ENCODE results near the gene ATP10A. TPM values are rescaled to one million over a fixed set of nuclear protein-coding genes. Genes with fewer than 3 reads are reported as not detected.

The ATP10A gene
- total RNA-seq, 1 donor from 2014 or later = not detected

GRCh38 chr15:25719101-25719985 is 143.8 kb downstream of the ATP10A start:
- H3K4me3 Mint-ChIP-seq (ENCODE audit: unreplicated experiment) = no peak overlapping the region
- TF ChIP-seq, protein P1, sequence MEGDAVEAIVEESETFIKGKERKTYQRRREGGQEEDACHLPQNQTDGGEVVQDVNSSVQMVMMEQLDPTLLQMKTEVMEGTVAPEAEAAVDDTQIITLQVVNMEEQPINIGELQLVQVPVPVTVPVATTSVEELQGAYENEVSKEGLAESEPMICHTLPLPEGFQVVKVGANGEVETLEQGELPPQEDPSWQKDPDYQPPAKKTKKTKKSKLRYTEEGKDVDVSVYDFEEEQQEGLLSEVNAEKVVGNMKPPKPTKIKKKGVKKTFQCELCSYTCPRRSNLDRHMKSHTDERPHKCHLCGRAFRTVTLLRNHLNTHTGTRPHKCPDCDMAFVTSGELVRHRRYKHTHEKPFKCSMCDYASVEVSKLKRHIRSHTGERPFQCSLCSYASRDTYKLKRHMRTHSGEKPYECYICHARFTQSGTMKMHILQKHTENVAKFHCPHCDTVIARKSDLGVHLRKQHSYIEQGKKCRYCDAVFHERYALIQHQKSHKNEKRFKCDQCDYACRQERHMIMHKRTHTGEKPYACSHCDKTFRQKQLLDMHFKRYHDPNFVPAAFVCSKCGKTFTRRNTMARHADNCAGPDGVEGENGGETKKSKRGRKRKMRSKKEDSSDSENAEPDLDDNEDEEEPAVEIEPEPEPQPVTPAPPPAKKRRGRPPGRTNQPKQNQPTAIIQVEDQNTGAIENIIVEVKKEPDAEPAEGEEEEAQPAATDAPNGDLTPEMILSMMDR (IDR thresholded peaks at IDR 0.05; ENCODE audit: partially characterized antibody, unreplicated experiment) = no peak
- no peak overlapping the region for H3K27ac Mint-ChIP-seq (ENCODE audit: unreplicated experiment)
- peaks cover 4% of the 10 kb centered on the region for H3K9me3 Mint-ChIP-seq (ENCODE audit: unreplicated experiment)
- no peak for DNase-seq
- peaks cover 3% of the 10 kb centered on the region for H3K27me3 Mint-ChIP-seq (ENCODE audit: unreplicated experiment)
- peaks cover 11% of the 10 kb centered on the region for H3K4me1 Mint-ChIP-seq (ENCODE audit: low read depth, unreplicated experiment)
- H3K36me3 Mint-ChIP-seq (ENCODE audit: unreplicated experiment) = no peaks in the 10 kb centered on the region

DNA sequence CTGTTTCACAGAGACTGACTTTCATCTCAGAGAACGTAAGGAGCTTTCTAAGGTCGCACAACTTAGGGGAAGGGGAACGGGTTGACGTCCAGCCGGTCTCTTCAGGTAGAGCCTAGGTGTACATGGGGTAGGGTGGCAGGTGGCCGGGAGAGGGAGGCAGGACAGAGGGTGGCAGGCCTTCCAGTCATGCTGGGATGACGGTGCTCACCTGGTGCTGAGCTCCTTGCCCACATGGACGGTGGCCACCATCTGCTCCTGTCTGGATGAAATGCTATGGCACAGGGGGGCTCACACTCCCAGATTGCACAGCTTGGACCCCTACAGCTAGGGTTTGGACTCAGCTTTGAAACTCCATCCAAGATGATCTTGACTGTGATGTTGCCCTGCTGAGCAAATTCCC is 144.5 kb downstream of the ATP10A start:
- H3K36me3 Mint-ChIP-seq (ENCODE audit: unreplicated experiment) = no peaks in the 10 kb centered on the region
- no peak for DNase-seq
- TF ChIP-seq, protein P1 (IDR thresholded peaks at IDR 0.05; ENCODE audit: partially characterized antibody, unreplicated experiment) = no peak
- H3K4me3 Mint-ChIP-seq (ENCODE audit: unreplicated experiment) = no peak overlapping the region
- H3K27ac Mint-ChIP-seq (ENCODE audit: unreplicated experiment) = no peak overlapping the region
- H3K9me3 Mint-ChIP-seq (ENCODE audit: unreplicated experiment) = peaks cover 4% of the 10 kb centered on the region
- peaks cover 3% of the 10 kb centered on the region for H3K27me3 Mint-ChIP-seq (ENCODE audit: unreplicated experiment)
- H3K4me1 Mint-ChIP-seq (ENCODE audit: low read depth, unreplicated experiment) = peaks cover 11% of the 10 kb centered on the region

GRCh38 chr15:25718169-25718536 is 145.0 kb downstream of the ATP10A start:
- Mint-ChIP-seq H3K27ac (ENCODE audit: unreplicated experiment) (no peak overlapping the region), H3K27me3 (ENCODE audit: unreplicated experiment) (peaks cover 3% of the 10 kb centered on the region), H3K9me3 (ENCODE audit: unreplicated experiment) (peaks cover 4% of the 10 kb centered on the region), H3K36me3 (ENCODE audit: unreplicated experiment) (no peaks in the 10 kb centered on the region), H3K4me3 (ENCODE audit: unreplicated experiment) (peak overlapping the region; percentile 8), H3K4me1 (ENCODE audit: low read depth, unreplicated experiment) (peaks cover 11% of the 10 kb centered on the region)
- TF ChIP-seq, protein P1 (IDR thresholded peaks at IDR 0.05; ENCODE audit: partially characterized antibody, unreplicated experiment) = no peak
- DNase-seq = no peak

DNA sequence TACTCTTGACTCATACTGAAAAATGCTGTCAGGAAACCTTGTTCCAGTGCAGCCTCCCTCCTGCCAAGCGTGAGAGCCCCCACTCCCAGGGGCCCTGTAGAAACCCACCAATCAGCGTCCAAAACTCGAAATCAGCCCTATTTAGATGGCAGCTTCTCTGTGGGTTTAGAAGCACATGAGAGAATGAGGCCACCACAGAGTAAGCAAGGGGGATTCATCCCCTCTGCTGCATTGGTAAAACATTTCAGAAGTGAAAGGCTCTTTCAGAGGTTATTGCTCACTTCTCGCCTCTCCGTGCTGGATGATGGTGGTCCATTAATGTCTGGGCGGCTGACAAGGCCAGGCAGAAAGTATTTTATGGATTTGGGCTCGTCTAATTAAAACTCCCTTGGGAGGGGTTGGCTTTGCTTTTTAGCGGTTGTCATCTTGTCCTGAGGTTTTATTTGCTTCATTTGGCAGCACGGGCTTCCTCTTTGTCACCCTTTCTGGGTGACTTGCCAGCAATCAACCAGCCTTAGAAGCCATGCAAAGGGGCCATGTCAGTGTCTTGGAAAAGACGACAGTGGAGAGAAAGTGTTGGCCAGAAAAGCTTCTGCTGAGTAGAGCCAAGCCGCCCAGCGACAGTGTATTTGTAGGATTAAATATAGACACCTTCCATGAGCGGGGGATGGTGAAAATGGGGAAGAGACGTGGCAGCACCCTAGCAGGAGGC is 145.5 kb downstream of the ATP10A start:
- H3K9me3 Mint-ChIP-seq (ENCODE audit: unreplicated experiment) = peaks cover 4% of the 10 kb centered on the region
- peaks cover 3% of the 10 kb centered on the region for H3K27me3 Mint-ChIP-seq (ENCODE audit: unreplicated experiment)
- TF ChIP-seq, protein P1 (IDR thresholded peaks at IDR 0.05; ENCODE audit: partially characterized antibody, unreplicated experiment) = no peak
- H3K36me3 Mint-ChIP-seq (ENCODE audit: unreplicated experiment) = no peaks in the 10 kb centered on the region
- peak overlapping the region; percentile 48 for H3K27ac Mint-ChIP-seq (ENCODE audit: unreplicated experiment)
- peaks cover 11% of the 10 kb centered on the region for H3K4me1 Mint-ChIP-seq (ENCODE audit: low read depth, unreplicated experiment)
- peak overlapping the region; percentile 8 for H3K4me3 Mint-ChIP-seq (ENCODE audit: unreplicated experiment)
- DNase-seq = no peak

DNA sequence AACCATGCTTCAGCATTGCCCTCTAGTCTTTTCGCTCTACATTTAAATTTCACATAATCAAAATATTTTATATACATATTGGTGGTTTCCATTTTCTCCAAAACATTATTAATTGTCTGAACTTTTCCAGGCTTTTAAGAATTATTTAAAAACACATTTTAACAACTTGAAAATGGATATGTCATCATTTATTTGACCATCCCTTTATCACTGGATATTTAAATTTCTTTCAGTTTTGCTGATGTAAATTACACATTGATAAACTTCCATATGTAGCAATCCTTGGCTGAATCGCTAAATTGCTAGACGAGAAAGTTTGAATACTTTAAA is 146.0 kb downstream of the ATP10A start:
- Mint-ChIP-seq H3K36me3 (ENCODE audit: unreplicated experiment) (no peaks in the 10 kb centered on the region), H3K4me1 (ENCODE audit: low read depth, unreplicated experiment) (peaks cover 11% of the 10 kb centered on the region)

More for the DNA sequence above, 146.0 kb downstream of the ATP10A start:
- DNase-seq = no peak
- no peak overlapping the region for H3K4me3 Mint-ChIP-seq (ENCODE audit: unreplicated experiment)
- peaks cover 4% of the 10 kb centered on the region for H3K9me3 Mint-ChIP-seq (ENCODE audit: unreplicated experiment)
- TF ChIP-seq, protein P1 (IDR thresholded peaks at IDR 0.05; ENCODE audit: partially characterized antibody, unreplicated experiment) = no peak
- no peak overlapping the region for H3K27ac Mint-ChIP-seq (ENCODE audit: unreplicated experiment)
- H3K27me3 Mint-ChIP-seq (ENCODE audit: unreplicated experiment) = peaks cover 3% of the 10 kb centered on the region

Data from glutamatergic neuron (in vitro differentiated cells).